Omental fat pad (tissue), 4 donors: ENCODE results near the gene MRPS23. TPM values are rescaled to one million over a fixed set of nuclear protein-coding genes. Genes with fewer than 3 reads are reported as not detected.

Experiments used
- ATAC-seq: fragments of 150-250 bp; one replicate; pipeline ENCODE4 v1.9.1; 2016; ENCODE audit warnings: mild to moderate bottlenecking, moderate library complexity; ENCODE audit not compliant: low FRiP score
- DNase-seq: peaks from one replicate; pipeline ENCODE4 v3.0.0-alpha.2; 2019; ENCODE audit warnings: low spot score
- CTCF ChIP-seq, 3 donors: fragments of 450-650 bp; IDR thresholded peaks; one replicate each; pipeline ENCODE4 v1.5.1; 2016 to 2017; ENCODE audit warnings: antibody characterized with exemption in 3 of 3, mild to moderate bottlenecking in 3 of 3, moderate library complexity in 2 of 3
- total RNA-seq, 4 donors: library from RNA; depleted of rRNA; stranded (reverse); fragments of >200 nt; gene quantifications; one replicate each; pipeline ENCODE4 v1.1.0, GENCODE V29; 2016

MRPS23 gene
- total RNA-seq, 4 donors from 2014 or later = 7.9 to 17.1 (median 15.2) TPM

- TF ChIP-seq CTCF (IDR thresholded peaks at IDR 0.05) = peak in 2 of 3 donors; percentile 71 to 74
- no peak for ATAC-seq
Observed at GRCh38 chr17:57892146-57892819, 42.4 kb upstream of the MRPS23 start.

GRCh38 chr17:57890857-57891232 lies 41.0 kb upstream of the MRPS23 start:
- DNase-seq = no peak
- TF ChIP-seq CTCF (IDR thresholded peaks at IDR 0.05) = no peak
- peak; percentile 3 for ATAC-seq

More at GRCh38 chr17:57892146-57892819, 42.4 kb upstream of the MRPS23 start:
- peak; percentile 76 for DNase-seq

- no peak for TF ChIP-seq CTCF (IDR thresholded peaks at IDR 0.05)
- DNase-seq = peak; percentile 61
- ATAC-seq = peak; percentile 86
Observed at GRCh38 chr17:57889892-57890856, 40.3 kb upstream of the MRPS23 start.

GRCh38 chr17:57889252-57889651 lies 39.4 kb upstream of the MRPS23 start:
- no peak for TF ChIP-seq CTCF (IDR thresholded peaks at IDR 0.05)
- ATAC-seq (no peak), DNase-seq (no peak)

GRCh38 chr17:57888311-57889216 lies 38.7 kb upstream of the MRPS23 start:
- ATAC-seq (no peak), DNase-seq (no peak)
- no peak for TF ChIP-seq CTCF (IDR thresholded peaks at IDR 0.05)

- TF ChIP-seq CTCF (IDR thresholded peaks at IDR 0.05) = no peak
- DNase-seq = no peak
Observed at GRCh38 chr17:57887161-57887560, 37.3 kb upstream of the MRPS23 start.

More at GRCh38 chr17:57887161-57887560, 37.3 kb upstream of the MRPS23 start:
- no peak for ATAC-seq
